HCT116 (cell line): ENCODE measurements around the gene PSORS1C2. TPM values are rescaled to one million over a fixed set of nuclear protein-coding genes. Genes with fewer than 3 reads are reported as not detected.

Experiments
- ATAC-seq: fragments of 200-7000 bp; cut with Tn5 transposase; 2 replicates; pipeline ENCODE4 v1.9.1; 2020; ENCODE audit warnings: mild to moderate bottlenecking, moderate library complexity
- BruUV-seq: library from RNA; stranded (reverse); fragments of 400-500 nt; replicated peaks from 2 replicates; lab custom pipeline; 2021; lab: Mats Ljungman, UMichigan
- CTCF ChIA-PET: fragments of 300-600 bp; sonication (Branson Sonifier 250); formaldehyde crosslinking; loops from one replicate; lab custom pipeline; 2021; ENCODE audit warnings: antibody characterized with exemption; lab: Charles Lee
- POLR2A ChIA-PET: fragments of 300-600, 350-600 bp; sonication (Branson Sonifier 250); formaldehyde crosslinking; loops from one replicate; lab custom pipeline; 2021; ENCODE audit warnings: antibody characterized with exemption; lab: Charles Lee
- RAD21 ChIA-PET, 2 experiments: fragments of 300-600 bp; sonication (Branson Sonifier 250); formaldehyde crosslinking; loops; one replicate each; lab custom pipeline; 2023; ENCODE audit warnings: low total read pairs in 2 of 2; ENCODE audit not compliant: uncharacterized antibody in 2 of 2, unreplicated experiment in 2 of 2, low non-redundant PET in 1 of 2; lab: Charles Lee
- DNase-seq: peaks from one replicate; pipeline ENCODE4 v3.0.0-alpha.2; 2010; ENCODE audit warnings: low read depth, low spot score
- H2AFZ ChIP-seq: fragments of 200-600 bp; shearing (Covaris generic), sonication (generic); 2 replicates; pipeline ENCODE4 v1.6.1; 2017; ENCODE audit warnings: low read depth, mixed run types, mixed read lengths, antibody characterized with exemption, low read length; ENCODE audit not compliant: poor library complexity, severe bottlenecking
- H3K27ac ChIP-seq: 2 replicates; pipeline ENCODE4 v1.5.1; 2012; ENCODE audit warnings: low read depth, low read length
- H3K27me3 ChIP-seq: fragments of 200-600 bp; sonication (generic); 2 replicates; pipeline ENCODE4 v1.6.1; 2016; ENCODE audit warnings: mixed run types, low read length, mixed read lengths; ENCODE audit not compliant: insufficient read depth
- H3K36me3 ChIP-seq, 2 experiments: fragments of 200-500 bp in 1 of 2; fragments of 200-600 bp in 1 of 2; sonication (Bioruptor generic) in 1 of 2; sonication (generic) in 1 of 2; 2 replicates each; pipeline versions ENCODE4 v1.5.1 to v1.6.1; 2014 to 2016; ENCODE audit warnings: low read length in 2 of 2, inconsistent platforms in 1 of 2, mixed read lengths in 1 of 2, mixed run types in 1 of 2; ENCODE audit not compliant: insufficient read depth in 2 of 2, control insufficient read depth in 1 of 2
- H3K4me1 ChIP-seq, 2 experiments: fragments of 200-600 bp in 1 of 2; sonication (generic) in 1 of 2; 2 replicates each; pipeline versions ENCODE4 v1.5.1 to v1.6.1; 2012 to 2017; ENCODE audit warnings: low read length in 2 of 2, inconsistent platforms in 1 of 2, mild to moderate bottlenecking in 1 of 2, mixed read lengths in 1 of 2, mixed run types in 1 of 2, moderate library complexity in 1 of 2; ENCODE audit not compliant: insufficient read depth in 2 of 2, control insufficient read depth in 1 of 2
- H3K4me2 ChIP-seq: fragments of 200-600 bp; sonication (generic); 2 replicates; pipeline ENCODE4 v1.6.1; 2017; ENCODE audit warnings: mixed run types, low read length, mixed read lengths
- H3K4me3 ChIP-seq, 2 experiments: fragments of 200-600 bp in 1 of 2; sonication (generic) in 1 of 2; replicated peaks in 1 of 2; 2 replicates each; pipeline ENCODE4 v1.5.1; 2011 to 2016; ENCODE audit warnings: low read length in 2 of 2, control low read depth in 1 of 2, low read depth in 1 of 2, mild to moderate bottlenecking in 1 of 2, mixed read lengths in 1 of 2, mixed run types in 1 of 2
- H3K79me2 ChIP-seq: fragments of 200-600 bp; sonication (generic); 2 replicates; pipeline ENCODE4 v1.6.1; 2017; ENCODE audit warnings: mild to moderate bottlenecking, mixed run types, low read length, moderate library complexity, mixed read lengths; ENCODE audit not compliant: insufficient read depth
- H3K9ac ChIP-seq: fragments of 200-600 bp; sonication (generic); 2 replicates; pipeline ENCODE4 v1.6.1; 2016; ENCODE audit warnings: low read length, mixed read lengths
- H3K9me2 ChIP-seq: fragments of 200-600 bp; sonication (generic), shearing (Covaris generic); 2 replicates; pipeline ENCODE4 v1.6.1; 2017; ENCODE audit warnings: mixed run types, mild to moderate bottlenecking, moderate library complexity; ENCODE audit not compliant: insufficient read depth
- H3K9me3 ChIP-seq, 2 experiments: fragments of 200-500 bp in 1 of 2; fragments of 200-600 bp in 1 of 2; sonication (Bioruptor generic) in 1 of 2; sonication (generic) in 1 of 2; 2 replicates each; pipeline ENCODE4 v1.6.1; 2014 to 2017; ENCODE audit warnings: low read length in 2 of 2, mixed read lengths in 2 of 2, inconsistent platforms in 1 of 2, low read depth in 1 of 2, mild to moderate bottlenecking in 1 of 2, mixed run types in 1 of 2, moderate library complexity in 1 of 2; ENCODE audit not compliant: control insufficient read depth in 1 of 2, insufficient read depth in 1 of 2
- H4K20me1 ChIP-seq: fragments of 200-600 bp; sonication (generic), shearing (Covaris generic); 2 replicates; pipeline ENCODE4 v1.6.1; 2017; ENCODE audit warnings: mixed run types, mild to moderate bottlenecking, moderate library complexity; ENCODE audit not compliant: insufficient read depth
- CBX3 ChIP-seq: IDR thresholded peaks from 2 replicates; pipeline ENCODE4 v1.6.1; 2012; ENCODE audit warnings: low read depth
- CEBPB ChIP-seq: IDR thresholded peaks from 2 replicates; pipeline ENCODE4 v1.6.1; 2012; ENCODE audit warnings: low read depth
- EGR1 ChIP-seq: IDR thresholded peaks from 2 replicates; pipeline ENCODE4 v1.6.1; 2012; ENCODE audit warnings: low read depth
- EZH2 ChIP-seq: fragments of 200-600 bp; sonication (generic); IDR thresholded peaks from 2 replicates; pipeline ENCODE4 v1.6.1; 2017; ENCODE audit warnings: antibody characterized with exemption, mixed run types
- EZH2phosphoT487 ChIP-seq: fragments of 200-600 bp; IDR thresholded peaks from 2 replicates; pipeline ENCODE4 v1.6.1; 2018; ENCODE audit warnings: antibody characterized with exemption, borderline replicate concordance
- JUND ChIP-seq: IDR thresholded peaks from 2 replicates; pipeline ENCODE4 v1.6.1; 2012
- POLR2A ChIP-seq: IDR thresholded peaks from 2 replicates; pipeline ENCODE4 v1.7.0; 2011; ENCODE audit warnings: borderline replicate concordance; ENCODE audit not compliant: insufficient read depth, insufficient read length; ENCODE audit errors: extremely low read depth
- POLR2AphosphoS5 ChIP-seq: IDR thresholded peaks from 2 replicates; pipeline ENCODE4 v1.6.1; 2011; ENCODE audit warnings: mild to moderate bottlenecking, low read depth, low read length, moderate library complexity
- RAD21 ChIP-seq: IDR thresholded peaks from 2 replicates; pipeline ENCODE4 v1.6.1; 2012; ENCODE audit warnings: low read depth, mild to moderate bottlenecking
- SIN3A ChIP-seq: IDR thresholded peaks from 2 replicates; pipeline ENCODE4 v1.6.1; 2012; ENCODE audit warnings: low read depth
- SRF ChIP-seq: IDR thresholded peaks from 2 replicates; pipeline ENCODE4 v1.6.1; 2012; ENCODE audit warnings: low read depth
- TCF7L2 ChIP-seq: IDR thresholded peaks from 2 replicates; pipeline ENCODE4 v1.7.0; 2011; ENCODE audit warnings: borderline replicate concordance, inconsistent platforms; ENCODE audit not compliant: insufficient read depth, insufficient read length; ENCODE audit errors: extremely low read depth
- YY1 ChIP-seq: IDR thresholded peaks from 2 replicates; pipeline ENCODE4 v1.6.1; 2011; ENCODE audit warnings: low read length, low read depth, moderate library complexity, mild to moderate bottlenecking; ENCODE audit not compliant: insufficient replicate concordance; ENCODE audit errors: extremely low read depth
- ZFX ChIP-seq: fragments of 450-650 bp; IDR thresholded peaks from 2 replicates; pipeline ENCODE4 v1.6.1; 2017
- intact Hi-C: fragments of 100-400 bp; cut with micrococcal nuclease; formaldehyde crosslinking; loops from 2 replicates; pipeline ENCODE4 v1.10.0; 2022
- total RNA-seq: library from RNA; stranded (reverse); gene quantifications from one replicate; pipeline ENCODE4 v1.2.1, GENCODE V29; 2021; ENCODE audit not compliant: unreplicated experiment
- TF ChIP-seq, protein P1 (sequence below): IDR thresholded peaks from 2 replicates; pipeline ENCODE4 v1.6.1; 2012
- TF ChIP-seq, protein P2 (sequence below): IDR thresholded peaks from 2 replicates; pipeline ENCODE4 v1.6.1; 2012
- TF ChIP-seq, protein P3 (sequence below): IDR thresholded peaks from 2 replicates; pipeline ENCODE4 v1.6.1; 2011; ENCODE audit warnings: mild to moderate bottlenecking, low read length, moderate library complexity; ENCODE audit not compliant: insufficient replicate concordance; ENCODE audit errors: extremely low read depth
- TF ChIP-seq, protein P4 (sequence below), 3 experiments: fragments of 200-600 bp in 1 of 3; sonication (generic) in 1 of 3; IDR thresholded peaks in 2 of 3; conservative IDR thresholded peaks in 1 of 3; 2 replicates each; pipeline ENCODE4 v1.5.1; 2012 to 2017; ENCODE audit warnings: low read depth in 2 of 3, low read length in 2 of 3, antibody characterized with exemption in 1 of 3, borderline replicate concordance in 1 of 3, control low read depth in 1 of 3, mild to moderate bottlenecking in 1 of 3, mixed read lengths in 1 of 3, mixed run types in 1 of 3, moderate library complexity in 1 of 3; ENCODE audit not compliant: insufficient read depth in 1 of 3

PSORS1C2 gene
- total RNA-seq, 1 experiment from 2014 or later: not detected

DNA sequence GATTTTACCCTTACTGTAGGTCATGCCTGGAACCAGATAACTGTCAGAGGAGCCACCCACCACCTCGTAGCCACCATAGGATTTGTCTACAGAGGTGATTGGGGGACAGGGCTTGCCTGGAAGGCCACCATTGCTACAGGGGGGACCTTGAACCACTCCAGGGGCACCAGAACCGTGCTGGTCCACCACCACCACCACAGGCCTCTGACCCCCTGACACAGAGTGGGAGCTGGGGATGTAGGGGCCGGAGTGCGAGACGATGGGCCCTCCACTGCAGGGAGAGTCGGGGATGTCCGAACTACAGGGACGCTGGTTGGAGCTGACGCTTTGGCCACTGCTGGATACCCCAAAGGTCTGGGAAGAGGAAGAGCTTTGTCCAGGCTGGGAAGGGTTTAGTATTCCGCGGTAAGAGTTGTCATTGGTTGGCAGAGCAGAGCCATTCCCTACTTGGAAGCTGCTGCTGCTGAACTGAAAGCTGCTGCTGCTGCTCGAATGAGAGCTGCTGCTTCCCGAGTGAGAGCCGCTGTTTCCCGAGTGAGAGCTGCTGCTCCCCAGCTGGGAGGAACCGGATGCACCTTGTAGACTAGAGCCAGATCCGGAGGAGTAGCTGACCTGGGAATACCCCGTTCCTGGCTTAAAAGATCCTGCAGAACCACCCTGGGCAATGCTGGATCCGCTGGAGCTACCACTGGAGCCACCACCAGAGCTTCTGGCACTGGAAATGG, 22.0 kb downstream of the PSORS1C2 start:
- ChIA-PET CTCF (interaction anchor here (1.7 to 2.4 kb wide), 2 partner anchors 14 to 202 kb away, joined by 4 to 11 read pairs; no protein-coding TSS in a partner anchor), POLR2A (interaction anchor here (1.0 to 1.6 kb wide), 2 partner anchors 9 to 30 kb away, joined by 3 to 5 read pairs; no protein-coding TSS in a partner anchor)
- TF ChIP-seq ZFX (no peak), SRF (no peak), YY1 (no peak), EZH2 (no peak), SIN3A (no peak), CEBPB (no peak), JUND (no peak), TCF7L2 (no peak), POLR2AphosphoS5 (no peak), POLR2A (no peak), RAD21 (no peak), EZH2phosphoT487 (no peak), EGR1 (no peak), CBX3 (no peak)
- TF ChIP-seq, protein P1, sequence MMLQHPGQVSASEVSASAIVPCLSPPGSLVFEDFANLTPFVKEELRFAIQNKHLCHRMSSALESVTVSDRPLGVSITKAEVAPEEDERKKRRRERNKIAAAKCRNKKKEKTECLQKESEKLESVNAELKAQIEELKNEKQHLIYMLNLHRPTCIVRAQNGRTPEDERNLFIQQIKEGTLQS: no peak
- TF ChIP-seq, protein P2, sequence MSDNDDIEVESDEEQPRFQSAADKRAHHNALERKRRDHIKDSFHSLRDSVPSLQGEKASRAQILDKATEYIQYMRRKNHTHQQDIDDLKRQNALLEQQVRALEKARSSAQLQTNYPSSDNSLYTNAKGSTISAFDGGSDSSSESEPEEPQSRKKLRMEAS: no peak
- TF ChIP-seq, protein P3, sequence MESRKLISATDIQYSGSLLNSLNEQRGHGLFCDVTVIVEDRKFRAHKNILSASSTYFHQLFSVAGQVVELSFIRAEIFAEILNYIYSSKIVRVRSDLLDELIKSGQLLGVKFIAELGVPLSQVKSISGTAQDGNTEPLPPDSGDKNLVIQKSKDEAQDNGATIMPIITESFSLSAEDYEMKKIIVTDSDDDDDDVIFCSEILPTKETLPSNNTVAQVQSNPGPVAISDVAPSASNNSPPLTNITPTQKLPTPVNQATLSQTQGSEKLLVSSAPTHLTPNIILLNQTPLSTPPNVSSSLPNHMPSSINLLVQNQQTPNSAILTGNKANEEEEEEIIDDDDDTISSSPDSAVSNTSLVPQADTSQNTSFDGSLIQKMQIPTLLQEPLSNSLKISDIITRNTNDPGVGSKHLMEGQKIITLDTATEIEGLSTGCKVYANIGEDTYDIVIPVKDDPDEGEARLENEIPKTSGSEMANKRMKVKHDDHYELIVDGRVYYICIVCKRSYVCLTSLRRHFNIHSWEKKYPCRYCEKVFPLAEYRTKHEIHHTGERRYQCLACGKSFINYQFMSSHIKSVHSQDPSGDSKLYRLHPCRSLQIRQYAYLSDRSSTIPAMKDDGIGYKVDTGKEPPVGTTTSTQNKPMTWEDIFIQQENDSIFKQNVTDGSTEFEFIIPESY: no peak
- TF ChIP-seq, protein P4, sequence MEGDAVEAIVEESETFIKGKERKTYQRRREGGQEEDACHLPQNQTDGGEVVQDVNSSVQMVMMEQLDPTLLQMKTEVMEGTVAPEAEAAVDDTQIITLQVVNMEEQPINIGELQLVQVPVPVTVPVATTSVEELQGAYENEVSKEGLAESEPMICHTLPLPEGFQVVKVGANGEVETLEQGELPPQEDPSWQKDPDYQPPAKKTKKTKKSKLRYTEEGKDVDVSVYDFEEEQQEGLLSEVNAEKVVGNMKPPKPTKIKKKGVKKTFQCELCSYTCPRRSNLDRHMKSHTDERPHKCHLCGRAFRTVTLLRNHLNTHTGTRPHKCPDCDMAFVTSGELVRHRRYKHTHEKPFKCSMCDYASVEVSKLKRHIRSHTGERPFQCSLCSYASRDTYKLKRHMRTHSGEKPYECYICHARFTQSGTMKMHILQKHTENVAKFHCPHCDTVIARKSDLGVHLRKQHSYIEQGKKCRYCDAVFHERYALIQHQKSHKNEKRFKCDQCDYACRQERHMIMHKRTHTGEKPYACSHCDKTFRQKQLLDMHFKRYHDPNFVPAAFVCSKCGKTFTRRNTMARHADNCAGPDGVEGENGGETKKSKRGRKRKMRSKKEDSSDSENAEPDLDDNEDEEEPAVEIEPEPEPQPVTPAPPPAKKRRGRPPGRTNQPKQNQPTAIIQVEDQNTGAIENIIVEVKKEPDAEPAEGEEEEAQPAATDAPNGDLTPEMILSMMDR (IDR thresholded peaks at IDR 0.05 in 2 of 3, conservative IDR thresholded peaks at IDR 0.05 in 1 of 3; ENCODE audit: borderline replicate concordance in 1 of 3, insufficient read depth in 1 of 3, low read depth in 2 of 3, low read length in 2 of 3): no peak
- TF ChIP-seq, all 23 proteins: peak for 0
- Histone ChIP-seq H2AFZ (no peak overlapping the region), H3K27ac (no peak overlapping the region), H3K4me3 (no peak overlapping the region), H3K9me2 (no peaks in the 10 kb centered on the region), H3K36me3 (no peaks in the 10 kb centered on the region), H3K79me2 (peaks cover 8% of the 10 kb centered on the region; the same call in 1 of the 2 replicates), H3K9me3 (no peaks in the 10 kb centered on the region), H4K20me1 (no peaks in the 10 kb centered on the region), H3K4me2 (no peak overlapping the region), H3K9ac (no peak overlapping the region), H3K27me3 (no peaks in the 10 kb centered on the region), H3K4me1 (peaks cover 23 to 48% of the 10 kb centered on the region in 2 experiments)
- intact Hi-C loops: no loop called here
- ATAC-seq (no peak), DNase-seq (no peak)
- RAD21 ChIA-PET: no interaction called here
- BruUV-seq: no TSS peak
